Heart right ventricle (tissue), 16 donors: Measurements from ENCODE around the gene PTBP2. TPM values are rescaled to one million over a fixed set of nuclear protein-coding genes. Genes with fewer than 3 reads are reported as not detected.

Experiments
- ATAC-seq, 8 donors: fragments of 200-7000 bp; cut with Tn5 transposase; one replicate each; pipeline ENCODE4 v1.9.1; 2020; ENCODE audit warnings: mild to moderate bottlenecking in 8 of 8, moderate library complexity in 8 of 8, moderate number of reproducible peaks in 1 of 8
- DNase-seq, 2 donors: peaks; one replicate each; pipeline ENCODE4 v3.0.0-alpha.2; 2020
- H3K27ac ChIP-seq, 10 donors: fragments of 200-600 bp; sonication (generic) in 2 of 10; one replicate each; pipeline versions ENCODE4 v1.5.0 to v1.8.0; 2020 to 2022; ENCODE audit warnings: mild to moderate bottlenecking in 3 of 10
- H3K27me3 ChIP-seq, 7 donors: fragments of 200-600 bp; one replicate each; pipeline ENCODE4 v1.8.0; 2021 to 2022; ENCODE audit warnings: mild to moderate bottlenecking in 2 of 7
- H3K36me3 ChIP-seq, 9 donors: fragments of 200-600 bp; sonication (generic) in 1 of 9; one replicate each; pipeline versions ENCODE4 v1.5.0 to v1.8.0; 2020 to 2022; ENCODE audit warnings: mild to moderate bottlenecking in 2 of 9
- H3K4me1 ChIP-seq, 9 donors: fragments of 200-600 bp; sonication (generic) in 1 of 9; one replicate each; pipeline versions ENCODE4 v1.5.0 to v1.8.0; 2020 to 2022; ENCODE audit warnings: mild to moderate bottlenecking in 4 of 9
- H3K4me3 ChIP-seq, 10 donors: fragments of 200-600 bp; sonication (generic) in 2 of 10; one replicate each; pipeline versions ENCODE4 v1.5.0 to v1.8.0; 2020 to 2022; ENCODE audit warnings: mild to moderate bottlenecking in 7 of 10, moderate library complexity in 2 of 10
- H3K9me3 ChIP-seq, 11 donors: fragments of 200-600 bp in 10 of 11; sonication (generic) in 2 of 11; one replicate each; pipeline versions ENCODE4 v1.5.0 to v1.8.0; 2013 to 2022; ENCODE audit warnings: mild to moderate bottlenecking in 2 of 11, control low read depth in 1 of 11, moderate library complexity in 1 of 11
- CTCF ChIP-seq, 9 donors: fragments of 200-600 bp; sonication (generic) in 2 of 9; IDR thresholded peaks; one replicate each; pipeline versions ENCODE4 v1.5.0 to v1.8.0; 2021 to 2022; ENCODE audit warnings: antibody characterized with exemption in 9 of 9, mild to moderate bottlenecking in 5 of 9, moderate library complexity in 1 of 9
- WGBS, 2 donors: extraction: QIAGEN DNeasy Blood & Tissue Kit; methylation state at CpG; one replicate each; pipeline ENCODE4 v1.1.7; 2013; ENCODE audit warnings: inconsistent platforms in 1 of 2; 5-methylcytosine and 5-hydroxymethylcytosine counted together
- intact Hi-C, 10 donors: fragments of 100-400 bp; cut with DNase I; formaldehyde crosslinking; loops; one replicate each; pipeline versions ENCODE4 v1.11.1 to v1.14.2; 2022
- polyA plus RNA-seq, 2 donors: library from polyadenylated mRNA; stranded (reverse); fragments of 200-250 nt; gene quantifications; one replicate each; pipeline ENCODE4 v1.2.3, GENCODE V29; 2013
- total RNA-seq, 10 donors: library from RNA; stranded (reverse); fragmentation: NEBNext Ultra II Directional in 3 of 10; extraction: Animal tissue kit (Norgen Biotek cat#: 25700) in 3 of 10; gene quantifications; one replicate each; pipeline versions ENCODE4 v1.2.1 to v1.2.4, GENCODE V29; 2021 to 2023
- donor health status: Arrhythmogenic right ventricular cardiomyopathy.
- donor health status: ischemic (EF 13 %, LVEDD 7.1; RV severe dilation, severe dysfunction).
- donor health status: healthy with polysubstance abuse.
- donor health status: DM: no; HTN: yes; CAD: no.
- donor health status: DM: no; HTN: no; CAD: no.
- donor health status: ischemic (EF 25% LVEDD 6.9; RV normal size, moderate dysfunction).
- donor health status: ischemic (EF 25% LVEDD 5.7; RV mildly dilated, moderate dysfunction).
- donor health status: healthy.
- donor health status: DM: yes; HTN: yes; CAD: no.
- donor health status: Ischemic cardiomyopathy.
- donor health status: ischemic (EF 35%, LVEDD 5.7; RV mildly dilated, moderate dysfunction).
- donor health status: nonischemic (EF 11% LVEDD 7.7; RV severe dilation, severe dysfunction).
- donor health status: DM: yes; HTN: yes; CAD: no.
- donor health status: PGD.
- donor health status: ischemic (EF 29% LVEDD 5.4; RV normal size, mild dysfunction).
- donor health status: nonischemic (EF 23%, LVEDD 6.1; RV moderate dilation, normal function).

PTBP2 gene
- total and polyA plus RNA-seq, 12 donors, result 4.9 to 29.3 (median 12.5) TPM

- DNase-seq, result no peak
Measured at GRCh38 chr1:96771847-96772246, 50.3 kb downstream of the PTBP2 start.

GRCh38 chr1:96772349-96772748 lies 50.8 kb downstream of the PTBP2 start:
- Histone ChIP-seq H3K4me1 (no peaks in the 10 kb centered on the region), H3K9me3 (no peaks in the 10 kb centered on the region), H3K36me3 (peaks cover 0 to 70% (median 5%) of the 10 kb centered on the region in 9 donors), H3K27me3 (no peaks in the 10 kb centered on the region), H3K4me3 (no peak overlapping the region), H3K27ac (no peak overlapping the region)
- WGBS, 2 donors, result 96 to 100% methylated on average over 1 of the region's 1 CpG
- intact Hi-C loops, result no loop called here
- no peak for DNase-seq
- TF ChIP-seq CTCF (IDR thresholded peaks at IDR 0.05), result no peak
- ATAC-seq, result no peak

More at GRCh38 chr1:96771847-96772246, 50.3 kb downstream of the PTBP2 start:
- no peak overlapping the region for H3K4me3 ChIP-seq
- intact Hi-C loops, result no loop called here
- TF ChIP-seq CTCF (IDR thresholded peaks at IDR 0.05), result no peak
- H3K27ac ChIP-seq, result no peak overlapping the region
- H3K36me3 ChIP-seq, result peaks cover 0 to 66% (median 5%) of the 10 kb centered on the region in 9 donors
- ATAC-seq, result no peak
- H3K4me1 ChIP-seq, result no peaks in the 10 kb centered on the region
- no peaks in the 10 kb centered on the region for H3K27me3 ChIP-seq
- 90% methylated on average over 2 of the region's 2 CpGs for WGBS, 2 donors
- H3K9me3 ChIP-seq, result no peaks in the 10 kb centered on the region

- DNase-seq, result no peak
- H3K36me3 ChIP-seq, result peaks cover 0 to 77% (median 10%) of the 10 kb centered on the region in 9 donors
- no peaks in the 10 kb centered on the region for H3K9me3 ChIP-seq
- intact Hi-C loops, result no loop called here
- H3K4me3 ChIP-seq, result no peak overlapping the region
- H3K4me1 ChIP-seq, result no peaks in the 10 kb centered on the region
- ATAC-seq, result no peak
- no peak for TF ChIP-seq CTCF (IDR thresholded peaks at IDR 0.05)
- no peak overlapping the region for H3K27ac ChIP-seq
- WGBS, 2 donors, result 99 to 100% methylated on average over 4 of the region's 4 CpGs
- no peaks in the 10 kb centered on the region for H3K27me3 ChIP-seq
Measured at GRCh38 chr1:96772972-96773371, 51.4 kb downstream of the PTBP2 start.

GRCh38 chr1:96782206-96782605 lies 60.6 kb downstream of the PTBP2 start:
- intact Hi-C loops, result no loop called here
- Histone ChIP-seq H3K36me3 (peaks cover 0 to 100% (median 49%) of the 10 kb centered on the region in 9 donors), H3K27me3 (no peaks in the 10 kb centered on the region), H3K4me3 (no peak overlapping the region), H3K27ac (no peak overlapping the region), H3K9me3 (no peaks in the 10 kb centered on the region), H3K4me1 (no peaks in the 10 kb centered on the region)
- DNase-seq, result no peak
- ATAC-seq, result no peak
- TF ChIP-seq CTCF (IDR thresholded peaks at IDR 0.05), result no peak
